GM19193 (cell line): Measurements from ENCODE around the gene PLCL2.

Experiments used
- POLR2A ChIP-seq: IDR thresholded peaks from 4 replicates; pipeline ENCODE4 v1.6.1; 2011; ENCODE audit not compliant: insufficient read depth, insufficient read length; ENCODE audit errors: extremely low read depth

The PLCL2 gene

GRCh38 chr3:16881896-16882630 lies 2.7 kb upstream of the PLCL2 start:
- no peak for TF ChIP-seq POLR2A

GRCh38 chr3:16883057-16883722 lies 1.6 kb upstream of the PLCL2 start:
- TF ChIP-seq POLR2A, result no peak

DNA sequence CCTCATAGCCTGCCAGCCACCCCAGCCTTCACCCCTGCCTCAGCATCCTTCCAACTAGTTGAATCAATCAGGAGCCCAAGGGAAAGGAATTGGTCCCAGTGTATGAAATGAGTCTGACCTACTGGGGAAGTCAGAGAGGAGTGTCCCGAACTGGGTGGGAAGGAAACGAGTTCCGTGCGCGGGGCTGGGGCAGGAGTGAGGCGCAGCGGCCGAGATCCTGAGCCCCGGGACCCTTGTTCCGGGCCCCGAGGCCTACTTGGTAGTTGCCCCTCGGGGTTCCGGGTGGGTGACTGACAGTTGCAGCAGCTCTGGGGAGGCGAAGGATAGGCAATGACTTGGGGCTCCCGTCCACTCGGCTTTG lies 1.1 kb upstream of the PLCL2 start:
- no peak for TF ChIP-seq POLR2A

DNA sequence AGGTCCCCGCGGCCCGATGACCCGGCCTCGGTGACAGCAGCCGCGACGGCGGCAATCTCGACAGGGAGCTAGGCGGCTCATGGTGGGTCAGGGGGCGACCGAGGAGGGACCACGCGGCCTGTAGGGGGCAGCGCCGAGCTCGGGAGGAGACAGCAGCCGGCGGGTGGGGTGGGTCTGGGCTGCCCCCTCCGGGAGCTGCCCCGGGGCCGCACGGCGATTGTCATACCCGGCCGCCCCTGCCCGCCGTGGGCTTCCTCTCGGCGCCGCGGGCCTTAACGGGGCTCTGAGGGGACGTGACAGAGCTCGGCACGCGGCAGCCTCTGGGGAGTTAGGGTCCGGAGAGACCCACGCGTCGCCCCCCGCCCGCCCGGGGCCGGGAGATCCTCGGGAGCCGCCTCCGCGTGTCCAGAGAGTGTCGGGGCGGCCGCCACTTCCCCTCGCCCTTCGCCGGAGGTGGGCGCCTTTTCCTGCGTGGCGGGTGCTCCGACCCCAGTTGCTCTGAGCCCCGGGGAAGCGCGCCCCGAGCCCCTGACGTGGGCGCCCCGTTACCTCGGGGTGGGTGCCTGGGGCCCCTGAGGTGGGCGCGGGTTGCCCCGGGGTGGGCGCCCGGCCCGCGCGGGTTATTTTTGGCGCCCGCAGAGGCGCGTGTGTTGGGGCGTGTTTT lies 539 bp upstream of the PLCL2 start:
- TF ChIP-seq POLR2A, result no peak

- TF ChIP-seq POLR2A, result no peak
Measured at GRCh38 chr3:16885593-16886302, 993 bp downstream of the PLCL2 start.

DNA sequence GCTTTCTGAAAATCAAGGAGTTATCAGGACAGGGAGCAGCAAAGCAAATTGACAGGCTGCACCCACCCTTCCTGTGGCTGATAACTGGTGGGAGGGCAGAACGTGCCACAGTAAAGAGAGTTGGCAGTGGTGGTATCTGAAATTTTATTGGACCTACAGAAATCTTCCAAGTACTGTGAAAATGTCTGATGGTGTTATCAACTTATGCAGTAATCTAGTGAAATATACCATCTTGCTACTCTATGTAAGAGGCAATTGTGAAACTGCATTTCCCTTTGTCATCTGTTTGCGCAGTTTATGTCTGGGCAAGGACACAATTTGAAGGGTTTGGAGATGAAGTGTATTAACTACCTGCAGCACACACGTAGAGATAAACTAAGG lies 1.5 kb downstream of the PLCL2 start:
- TF ChIP-seq POLR2A, result no peak

GRCh38 chr3:16887130-16887529 lies 2.4 kb downstream of the PLCL2 start:
- TF ChIP-seq POLR2A, result no peak

GRCh38 chr3:16888356-16888755 lies 3.6 kb downstream of the PLCL2 start:
- TF ChIP-seq POLR2A, result no peak

DNA sequence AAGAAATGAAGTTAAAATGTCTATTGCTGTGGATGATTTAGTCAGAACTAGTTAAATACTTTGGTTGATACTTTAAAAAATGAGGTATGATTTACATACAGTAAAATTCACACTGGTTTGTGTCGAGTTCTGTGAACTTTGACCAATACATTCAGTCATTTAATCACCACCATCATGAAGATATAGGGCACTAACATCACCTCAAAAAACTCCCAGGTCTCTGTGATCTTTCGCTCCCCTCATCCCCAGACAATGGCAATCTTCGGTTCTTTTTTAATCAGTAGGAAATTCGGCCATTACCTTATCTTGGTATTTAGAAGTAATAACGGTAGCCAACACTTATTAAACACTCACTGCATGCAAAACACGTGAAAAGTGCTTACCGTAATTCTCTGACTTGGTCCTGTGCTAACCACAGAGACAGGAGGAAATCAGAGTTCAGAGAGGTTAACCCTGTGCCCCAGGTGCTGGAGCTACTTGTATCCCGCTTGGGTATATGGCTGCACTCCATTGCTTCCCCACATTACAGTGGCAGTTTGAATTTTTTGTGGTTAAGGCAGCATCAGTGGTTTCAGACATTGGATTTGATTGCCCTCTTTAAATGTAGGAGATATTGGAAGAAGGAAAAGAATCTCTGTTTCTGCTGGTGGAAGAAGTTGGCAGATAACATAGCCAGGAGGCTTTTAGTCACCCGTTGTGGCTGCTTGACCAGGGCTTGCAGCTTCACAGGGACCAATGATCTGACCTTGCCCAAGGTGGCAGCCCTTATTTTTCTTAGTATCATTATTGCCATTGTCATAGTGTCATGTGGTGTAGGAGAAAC lies 4.2 kb downstream of the PLCL2 start:
- TF ChIP-seq POLR2A, result no peak

- no peak for TF ChIP-seq POLR2A
Measured at GRCh38 chr3:16890597-16891333, 6.0 kb downstream of the PLCL2 start.

- TF ChIP-seq POLR2A, result no peak
Measured at GRCh38 chr3:16893618-16894200, 9.0 kb downstream of the PLCL2 start.

GRCh38 chr3:16896094-16896627 lies 11.4 kb downstream of the PLCL2 start:
- no peak for TF ChIP-seq POLR2A

DNA sequence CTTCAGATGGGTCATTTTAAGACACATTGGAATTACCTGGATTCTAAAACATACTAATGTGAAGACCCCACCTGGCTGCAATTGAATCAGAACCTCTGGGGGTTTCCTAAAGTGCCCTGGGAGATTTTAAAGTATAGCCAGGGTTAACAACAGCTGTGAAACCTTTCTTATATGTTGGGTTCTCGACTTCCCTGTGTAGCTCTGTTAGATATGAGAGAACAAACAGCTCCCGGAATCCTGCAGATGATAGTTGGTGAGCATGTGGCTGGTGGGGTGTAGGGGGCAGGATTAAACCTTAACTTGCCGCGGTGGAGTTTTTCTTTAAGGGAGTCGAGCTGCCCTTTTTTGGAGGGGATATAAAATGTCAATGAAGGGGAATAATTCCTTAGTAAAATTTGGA lies 12.1 kb downstream of the PLCL2 start:
- no peak for TF ChIP-seq POLR2A
